AG04450 (cell line): Measurements from ENCODE around the gene C20orf144. TPM values are rescaled to one million over a fixed set of nuclear protein-coding genes. Genes with fewer than 3 reads are reported as not detected.
A peak's percentile ranks its signal among the peaks of the same experiment; 100 is the strongest.

Source experiments
- CTCF ChIA-PET: fragments of 300-600, 350-600 bp; formaldehyde crosslinking; extraction: SDS; loops from one replicate; lab custom pipeline; 2022; ENCODE audit warnings: antibody characterized with exemption, inconsistent platforms; lab: Charles Lee
- POLR2A ChIA-PET: fragments of 350-600 bp; formaldehyde crosslinking; extraction: SDS; loops from one replicate; lab custom pipeline; 2021; ENCODE audit warnings: antibody characterized with exemption, inconsistent platforms; lab: Yijun Ruan, JAX
- DNase-seq: peaks from one replicate; pipeline ENCODE4 v3.0.0-alpha.2; 2011; ENCODE audit warnings: low read depth, low spot score
- H3K27ac ChIP-seq: one replicate; pipeline ENCODE4 v1.5.1; 2012; ENCODE audit warnings: low read depth, low read length, control low read depth
- H3K27me3 ChIP-seq: one replicate; pipeline ENCODE4 v1.6.0; 2012; ENCODE audit warnings: low read length; ENCODE audit not compliant: control insufficient read depth, insufficient read depth
- H3K4me3 ChIP-seq: 2 replicates; pipeline ENCODE4 v1.5.1; 2011; ENCODE audit warnings: mild to moderate bottlenecking, low read depth, low read length, control low read depth
- H3K9me3 ChIP-seq: 2 replicates; pipeline ENCODE4 v1.5.1; 2012; ENCODE audit warnings: low read length; ENCODE audit not compliant: control insufficient read depth, insufficient read depth
- CTCF ChIP-seq: IDR thresholded peaks from 2 replicates; pipeline ENCODE4 v1.5.1; 2011; ENCODE audit warnings: low read depth, low read length, control low read depth, inconsistent platforms
- polyA plus RNA-seq: library from polyadenylated mRNA; depleted of rRNA; stranded (reverse); fragments of >200 nt; gene quantifications from 2 replicates; pipeline ENCODE4 v1.2.3, GENCODE V29; 2011

C20orf144 gene
- polyA plus RNA-seq, 1 experiment: 0.14 TPM

- H3K4me3 ChIP-seq: peak overlapping the region; percentile 51
- no peak for TF ChIP-seq CTCF
- DNase-seq: no peak
- no peaks in the 10 kb centered on the region for H3K27me3 ChIP-seq
- CTCF ChIA-PET: interaction anchor here (1.2 kb wide), 1 partner anchor 18 kb away, joined by 4 read pairs; no protein-coding TSS in a partner anchor
- H3K9me3 ChIP-seq: no peaks in the 10 kb centered on the region
- POLR2A ChIA-PET: interaction anchor here (0.9 to 1.1 kb wide), 2 partner anchors 11 to 19 kb away, joined by 3 to 4 read pairs; partner anchors contain the start of genes ACTL10 and NECAB3
- H3K27ac ChIP-seq: no peak overlapping the region
Measured at GRCh38 chr20:33685328-33686099, 23.4 kb downstream of the C20orf144 start.

- peak; percentile 55 for DNase-seq
- POLR2A ChIA-PET: interaction anchor here (0.9 to 1.1 kb wide), 2 partner anchors 12 to 20 kb away, joined by 3 to 4 read pairs; partner anchors contain the start of genes ACTL10 and NECAB3
- H3K9me3 ChIP-seq: no peaks in the 10 kb centered on the region
- no peaks in the 10 kb centered on the region for H3K27me3 ChIP-seq
- no peak within 1 kb of the TSS for H3K27ac ChIP-seq
- peak; percentile 31 for TF ChIP-seq CTCF
- H3K4me3 ChIP-seq: peak within 1 kb of the TSS; percentile 58
- CTCF ChIA-PET: interaction anchor here (1.0 to 1.2 kb wide), 2 partner anchors 18 to 34 kb away, joined by 3 to 4 read pairs; partner anchors contain the start of gene PXMP4
Measured at GRCh38 chr20:33686100-33686983, 24.2 kb downstream of the C20orf144 start, which contains the start of gene E2F1. Gene E2F1, minus strand, starts transcription at chr20:33686385. Its CDS starts 121 bp downstream, at chr20:33686264.

GRCh38 chr20:33686984-33687366, 24.8 kb downstream of the C20orf144 start:
- Histone ChIP-seq H3K27me3 (no peaks in the 10 kb centered on the region), H3K27ac (no peak overlapping the region), H3K4me3 (no peak overlapping the region; the same call in 1 of the 2 replicates), H3K9me3 (no peaks in the 10 kb centered on the region)
- ChIA-PET CTCF (interaction anchor here (1.0 kb wide), 1 partner anchor 33 kb away, joined by 3 read pairs; the partner anchor contains the start of gene PXMP4), POLR2A (no interaction called here)
- no peak for TF ChIP-seq CTCF
- no peak for DNase-seq

GRCh38 chr20:33687370-33687915, 25.3 kb downstream of the C20orf144 start:
- TF ChIP-seq CTCF: no peak
- Histone ChIP-seq H3K27ac (no peak overlapping the region), H3K27me3 (no peaks in the 10 kb centered on the region), H3K9me3 (no peaks in the 10 kb centered on the region), H3K4me3 (no peak overlapping the region)
- POLR2A ChIA-PET: no interaction called here
- no peak for DNase-seq
- CTCF ChIA-PET: interaction anchor here (0.7 to 1.0 kb wide), 2 partner anchors 33 kb away, joined by 3 read pairs; partner anchors contain the start of gene PXMP4
